SHP77 (cell line): ENCODE data around the gene ATP13A5.

Experiments used
- DNase-seq, 2 experiments: peaks; one replicate each; lab custom pipeline; 2025; lab: John Stamatoyannopoulos, UW

Gene ATP13A5

GRCh38 chr3:193378706-193379105 is at the start of gene ATP13A5:
Gene ATP13A5, minus strand, starts transcription at chr3:193378753. Its CDS starts 28 bp downstream, at chr3:193378725.
- no peak for DNase-seq

GRCh38 chr3:193418576-193419373 is 40.2 kb upstream of the ATP13A5 start:
- DNase-seq = no peak

- DNase-seq = no peak
Observed at GRCh38 chr3:193416629-193417028, 38.1 kb upstream of the ATP13A5 start.

GRCh38 chr3:193407688-193408087 is 29.1 kb upstream of the ATP13A5 start:
- DNase-seq = no peak

- no peak for DNase-seq
Observed at GRCh38 chr3:193407112-193407511, 28.6 kb upstream of the ATP13A5 start.

GRCh38 chr3:193403307-193403706 is 24.8 kb upstream of the ATP13A5 start:
- DNase-seq = no peak

- no peak for DNase-seq
Observed at GRCh38 chr3:193400304-193400703, 21.8 kb upstream of the ATP13A5 start.

GRCh38 chr3:193396451-193397244 is 18.1 kb upstream of the ATP13A5 start:
- DNase-seq = no peak

GRCh38 chr3:193391902-193392301 is 13.3 kb upstream of the ATP13A5 start:
- DNase-seq = no peak

GRCh38 chr3:193389335-193389734 is 10.8 kb upstream of the ATP13A5 start:
- no peak for DNase-seq

GRCh38 chr3:193388361-193388760 is 9.8 kb upstream of the ATP13A5 start:
- DNase-seq = no peak

GRCh38 chr3:193387596-193387995 is 9.0 kb upstream of the ATP13A5 start:
- no peak for DNase-seq

GRCh38 chr3:193377591-193377990 is 962 bp downstream of the ATP13A5 start:
- DNase-seq = no peak

- DNase-seq = no peak
Observed at GRCh38 chr3:193375614-193376013, 2.9 kb downstream of the ATP13A5 start.

- DNase-seq = no peak
Observed at GRCh38 chr3:193372783-193373182, 5.8 kb downstream of the ATP13A5 start.

GRCh38 chr3:193367868-193368267 is 10.7 kb downstream of the ATP13A5 start:
- DNase-seq = no peak

GRCh38 chr3:193357291-193357690 is 21.3 kb downstream of the ATP13A5 start:
- no peak for DNase-seq

GRCh38 chr3:193354423-193354822 is 24.1 kb downstream of the ATP13A5 start:
- no peak for DNase-seq

GRCh38 chr3:193350744-193351143 is 27.8 kb downstream of the ATP13A5 start:
- no peak for DNase-seq

- DNase-seq = no peak
Observed at GRCh38 chr3:193348686-193349085, 29.9 kb downstream of the ATP13A5 start.

- peak in 1 of 2 experiments; percentile 0 for DNase-seq
Observed at GRCh38 chr3:193347521-193348501, 30.7 kb downstream of the ATP13A5 start.

- no peak for DNase-seq
Observed at GRCh38 chr3:193346259-193346658, 32.3 kb downstream of the ATP13A5 start.
